Stomach (tissue), 9 donors: ENCODE measurements around the gene RNF215. TPM values are rescaled to one million over a fixed set of nuclear protein-coding genes. Genes with fewer than 3 reads are reported as not detected.

Source experiments
- DNase-seq, 2 donors: peaks; one replicate each; pipeline versions ENCODE4 v3.0.0 to v3.0.0-alpha.2; 2013 to 2019
- H3K27ac ChIP-seq, 5 donors: fragments of 200-600 bp in 4 of 5; sonication (generic) in 4 of 5; one replicate each; pipeline ENCODE4 v1.5.1; 2013 to 2019; ENCODE audit warnings: mild to moderate bottlenecking in 1 of 5, moderate library complexity in 1 of 5
- H3K27me3 ChIP-seq, 3 donors: fragments of 200-600 bp; sonication (generic); one replicate each; pipeline ENCODE4 v1.5.1; 2017 to 2019; ENCODE audit warnings: mixed run types in 1 of 3
- H3K36me3 ChIP-seq, 4 donors: fragments of 200-600 bp; sonication (generic); 1 replicate in 3 of 4; 2 replicates in 1 of 4; pipeline ENCODE4 v1.5.1; 2016 to 2019
- H3K4me1 ChIP-seq, 4 donors: fragments of 200-600 bp; sonication (generic); one replicate each; pipeline ENCODE4 v1.5.1; 2016 to 2019
- H3K4me3 ChIP-seq, 4 donors: fragments of 200-600 bp; sonication (generic) in 3 of 4; one replicate each; pipeline ENCODE4 v1.5.1; 2016 to 2019; ENCODE audit warnings: mild to moderate bottlenecking in 1 of 4
- H3K9me3 ChIP-seq, 4 donors: fragments of 200-600 bp; sonication (generic); one replicate each; pipeline ENCODE4 v1.5.1; 2016 to 2019
- CTCF ChIP-seq, 7 experiments: fragments of 450-650 bp in 4 of 7; fragments of 200-600 bp in 3 of 7; sonication (generic) in 3 of 7; IDR thresholded peaks; one replicate each; pipeline ENCODE4 v1.5.1; 2016 to 2019; ENCODE audit warnings: antibody characterized with exemption in 7 of 7, control low read depth in 2 of 7, mild to moderate bottlenecking in 1 of 7
- EP300 ChIP-seq: sonication (generic); formaldehyde crosslinking; IDR thresholded peaks from one replicate; pipeline ENCODE4 v1.6.1; 2017; ENCODE audit warnings: antibody characterized with exemption
- POLR2A ChIP-seq, 4 donors: fragments of 450-650 bp; IDR thresholded peaks; one replicate each; pipeline ENCODE4 v1.6.1; 2016; ENCODE audit warnings: antibody characterized with exemption in 4 of 4, control low read depth in 2 of 4, mild to moderate bottlenecking in 1 of 4, moderate library complexity in 1 of 4
- POLR2AphosphoS5 ChIP-seq, 3 donors: sonication (generic); formaldehyde crosslinking; IDR thresholded peaks; one replicate each; pipeline ENCODE4 v1.6.1; 2016; ENCODE audit warnings: antibody characterized with exemption in 3 of 3
- WGBS, 5 donors: extraction: QIAGEN DNeasy Blood & Tissue Kit in 3 of 5; methylation state at CpG; one replicate each; pipeline versions ENCODE4 v1.1.5 to v1.1.7; 2013 to 2018; 5-methylcytosine and 5-hydroxymethylcytosine counted together
- intact Hi-C: fragments of 100-400 bp; cut with DNase I; formaldehyde crosslinking; loops from one replicate; pipeline ENCODE4 v1.15.1; 2023; ENCODE audit warnings: low total_unique reads
- polyA plus RNA-seq, 3 donors: library from polyadenylated mRNA; stranded (reverse); fragments of 200-250 nt; gene quantifications; one replicate each; pipeline ENCODE4 v1.2.3, GENCODE V29; 2013
- total RNA-seq, 5 donors: library from RNA; depleted of rRNA; stranded (reverse); fragments of >200 nt; gene quantifications; one replicate each; pipeline versions ENCODE4 v1.1.0 to v1.2.3, GENCODE V29; 2014 to 2016
- donor health status: healthy with polysubstance abuse.
- donor health status: Bipolar disorder and iron deficiency.
- donor health status: healthy.

RNF215 gene
- total and polyA plus RNA-seq, 8 donors = 3.6 to 29.4 (median 7.3) TPM

- Histone ChIP-seq H3K9me3 (no peaks in the 10 kb centered on the region), H3K4me3 (peak overlapping the region in 1 of 4 donors; percentile 13), H3K27me3 (no peaks in the 10 kb centered on the region), H3K36me3 (peaks cover 68 to 99% (median 98%) of the 10 kb centered on the region in 4 donors), H3K27ac (no peak overlapping the region), H3K4me1 (peaks cover 0 to 37% (median 17%) of the 10 kb centered on the region in 4 donors)
- intact Hi-C loops = no loop called here
- DNase-seq = no peak
- WGBS, 5 donors = 81 to 90% (median 84%) methylated on average over 4 of the region's 4 CpGs
- no peak for TF ChIP-seq EP300
- no peak for TF ChIP-seq CTCF (IDR thresholded peaks at IDR 0.05)
- no peak for TF ChIP-seq POLR2AphosphoS5 (IDR thresholded peaks at IDR 0.05)
- TF ChIP-seq POLR2A (IDR thresholded peaks at IDR 0.05) = no peak
Observed at GRCh38 chr22:30348404-30348803, 38.8 kb downstream of the RNF215 start.

GRCh38 chr22:30347255-30347892, 39.8 kb downstream of the RNF215 start:
- TF ChIP-seq EP300 (no peak), CTCF (IDR thresholded peaks at IDR 0.05) (no peak), POLR2A (IDR thresholded peaks at IDR 0.05) (no peak), POLR2AphosphoS5 (IDR thresholded peaks at IDR 0.05) (no peak)
- intact Hi-C loops = no loop called here
- peaks cover 71 to 100% (median 100%) of the 10 kb centered on the region in 4 donors for H3K36me3 ChIP-seq
- no peak overlapping the region for H3K4me3 ChIP-seq
- no peak for DNase-seq
- no peaks in the 10 kb centered on the region for H3K9me3 ChIP-seq
- H3K4me1 ChIP-seq = peaks cover 0 to 37% (median 17%) of the 10 kb centered on the region in 4 donors
- whole genome bisulfite sequencing, 5 donors = 51 to 65% (median 58%) methylated on average over 5 of the region's 5 CpGs
- no peaks in the 10 kb centered on the region for H3K27me3 ChIP-seq
- no peak overlapping the region for H3K27ac ChIP-seq

GRCh38 chr22:30344447-30345200, 42.6 kb downstream of the RNF215 start:
- intact Hi-C loops = no loop called here
- WGBS, 5 donors = 88 to 92% (median 91%) methylated on average over 13 of the region's 13 CpGs
- no peak for DNase-seq

More at GRCh38 chr22:30344447-30345200, 42.6 kb downstream of the RNF215 start:
- peaks cover 0 to 26% (median 15%) of the 10 kb centered on the region in 4 donors for H3K4me1 ChIP-seq
- no peak overlapping the region for H3K4me3 ChIP-seq
- no peaks in the 10 kb centered on the region for H3K27me3 ChIP-seq
- H3K36me3 ChIP-seq = peaks cover 87 to 100% (median 100%) of the 10 kb centered on the region in 4 donors
- no peaks in the 10 kb centered on the region for H3K9me3 ChIP-seq
- H3K27ac ChIP-seq = no peak overlapping the region
- TF ChIP-seq POLR2A (IDR thresholded peaks at IDR 0.05) (no peak), POLR2AphosphoS5 (IDR thresholded peaks at IDR 0.05) (no peak), EP300 (no peak), CTCF (IDR thresholded peaks at IDR 0.05) (no peak)
